Stimulated activated CD8-positive, alpha-beta memory T cell treated with anti-CD3 and anti-CD28 coated beads, Interleukin-7, amount 100 ng/mL, for 24 hours (primary cell): ENCODE measurements around the gene ELOA.
A peak's percentile ranks its signal among the peaks of the same experiment; 100 is the strongest.

ENCODE experiments used
- DNase-seq: peaks from one replicate; pipeline ENCODE4 v3.0.0-alpha.2; 2020; ENCODE audit warnings: low read depth

The ELOA gene, protein sequence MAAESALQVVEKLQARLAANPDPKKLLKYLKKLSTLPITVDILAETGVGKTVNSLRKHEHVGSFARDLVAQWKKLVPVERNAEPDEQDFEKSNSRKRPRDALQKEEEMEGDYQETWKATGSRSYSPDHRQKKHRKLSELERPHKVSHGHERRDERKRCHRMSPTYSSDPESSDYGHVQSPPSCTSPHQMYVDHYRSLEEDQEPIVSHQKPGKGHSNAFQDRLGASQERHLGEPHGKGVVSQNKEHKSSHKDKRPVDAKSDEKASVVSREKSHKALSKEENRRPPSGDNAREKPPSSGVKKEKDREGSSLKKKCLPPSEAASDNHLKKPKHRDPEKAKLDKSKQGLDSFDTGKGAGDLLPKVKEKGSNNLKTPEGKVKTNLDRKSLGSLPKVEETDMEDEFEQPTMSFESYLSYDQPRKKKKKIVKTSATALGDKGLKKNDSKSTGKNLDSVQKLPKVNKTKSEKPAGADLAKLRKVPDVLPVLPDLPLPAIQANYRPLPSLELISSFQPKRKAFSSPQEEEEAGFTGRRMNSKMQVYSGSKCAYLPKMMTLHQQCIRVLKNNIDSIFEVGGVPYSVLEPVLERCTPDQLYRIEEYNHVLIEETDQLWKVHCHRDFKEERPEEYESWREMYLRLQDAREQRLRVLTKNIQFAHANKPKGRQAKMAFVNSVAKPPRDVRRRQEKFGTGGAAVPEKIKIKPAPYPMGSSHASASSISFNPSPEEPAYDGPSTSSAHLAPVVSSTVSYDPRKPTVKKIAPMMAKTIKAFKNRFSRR

DNA sequence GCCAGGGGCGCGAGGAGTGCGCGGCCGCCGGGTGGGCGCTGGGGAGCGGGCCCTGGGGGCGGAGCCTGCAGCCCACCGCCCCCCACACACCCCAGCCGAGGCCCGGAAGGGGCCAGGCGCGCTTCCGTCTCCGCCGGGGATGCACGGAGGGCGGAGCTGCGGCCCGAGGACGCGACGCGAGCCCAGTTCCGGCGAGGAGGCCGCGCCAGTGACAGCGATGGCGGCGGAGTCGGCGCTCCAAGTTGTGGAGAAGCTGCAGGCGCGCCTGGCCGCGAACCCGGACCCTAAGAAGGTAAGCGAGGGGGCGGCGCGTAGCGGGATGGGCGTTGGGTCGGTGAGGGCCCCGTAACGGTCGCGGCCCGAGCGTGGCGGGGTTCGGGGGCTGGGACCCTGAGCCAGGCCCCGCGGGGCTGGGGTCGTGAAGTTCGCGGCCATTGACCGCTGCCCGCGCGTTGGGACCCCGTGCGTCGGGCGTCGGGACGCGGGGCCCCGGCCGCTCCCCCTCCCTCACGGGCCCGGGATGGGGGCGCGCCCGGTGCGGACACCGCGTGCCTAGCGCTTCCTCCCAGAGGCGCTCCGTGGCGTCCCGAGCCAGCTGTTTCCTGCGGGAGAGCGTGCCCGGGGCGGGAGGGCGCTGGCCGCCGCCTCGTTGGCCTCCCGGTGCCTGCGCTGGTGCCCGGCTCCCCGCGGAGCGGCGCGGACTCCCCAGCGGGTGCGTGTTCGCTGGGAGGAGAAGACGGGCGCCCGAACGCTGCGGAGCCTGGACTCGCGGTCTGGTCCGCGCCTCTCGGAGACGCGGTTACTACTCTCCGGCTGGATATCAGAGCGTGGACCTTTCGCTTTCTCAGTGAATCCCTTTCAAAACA is at the start of gene ELOA:
Gene ELOA (plus strand): TSS at position 185 of the 866 bp plus-strand sequence. CDS start 33 bp downstream, at position 218.
- peak; percentile 45 for DNase-seq

DNA sequence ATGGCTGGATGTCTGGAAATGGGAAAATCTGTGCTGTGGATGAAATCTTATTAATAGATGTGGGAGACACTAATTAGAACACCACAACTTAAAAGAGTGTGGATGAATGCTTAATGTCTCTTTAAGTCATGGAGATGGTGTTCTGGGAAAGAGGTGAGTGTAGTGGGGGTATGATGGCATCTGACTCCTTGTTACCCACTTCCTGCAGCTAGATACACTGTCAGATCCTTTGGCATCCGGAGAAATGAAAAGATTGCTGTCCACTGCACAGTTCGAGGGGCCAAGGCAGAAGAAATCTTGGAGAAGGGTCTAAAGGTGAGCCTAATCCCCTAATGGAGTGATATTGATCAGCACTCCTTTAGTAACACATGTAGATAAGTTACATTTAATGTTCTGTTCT is 49.7 kb upstream of the ELOA start:
- DNase-seq, result no peak

DNA sequence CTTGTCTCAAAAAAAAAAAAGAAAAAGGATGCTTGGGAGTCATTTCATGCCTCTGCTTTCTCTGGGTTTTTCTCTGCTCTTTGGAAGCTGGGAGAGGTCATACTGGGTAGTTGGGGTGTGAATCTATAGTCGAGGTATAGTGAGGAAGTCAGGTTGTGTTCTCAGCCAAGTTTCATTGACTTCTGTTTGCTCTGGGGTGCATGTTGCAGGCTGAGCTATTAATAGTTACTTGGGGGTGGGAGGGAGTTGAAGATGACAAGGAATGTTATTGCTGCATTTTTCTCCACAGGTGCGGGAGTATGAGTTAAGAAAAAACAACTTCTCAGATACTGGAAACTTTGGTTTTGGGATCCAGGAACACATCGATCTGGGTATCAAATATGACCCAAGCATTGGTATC is 48.9 kb upstream of the ELOA start:
- no peak for DNase-seq

DNA sequence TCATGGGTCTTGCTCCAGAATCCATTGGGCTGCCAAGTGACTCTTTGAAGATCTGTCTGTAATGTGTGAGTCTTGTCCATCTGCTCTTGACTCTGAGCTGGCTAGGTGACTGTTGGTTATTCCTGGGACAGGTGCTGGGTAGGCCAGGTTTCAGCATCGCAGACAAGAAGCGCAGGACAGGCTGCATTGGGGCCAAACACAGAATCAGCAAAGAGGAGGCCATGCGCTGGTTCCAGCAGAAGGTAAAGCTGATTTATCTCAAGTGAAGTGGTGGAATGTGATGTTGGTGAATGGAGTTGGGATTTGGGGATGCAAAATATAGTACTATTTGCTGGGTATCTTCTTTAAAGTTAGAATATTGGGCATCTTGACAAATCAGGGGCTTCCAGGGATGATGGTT is 47.6 kb upstream of the ELOA start:
- no peak for DNase-seq

DNA sequence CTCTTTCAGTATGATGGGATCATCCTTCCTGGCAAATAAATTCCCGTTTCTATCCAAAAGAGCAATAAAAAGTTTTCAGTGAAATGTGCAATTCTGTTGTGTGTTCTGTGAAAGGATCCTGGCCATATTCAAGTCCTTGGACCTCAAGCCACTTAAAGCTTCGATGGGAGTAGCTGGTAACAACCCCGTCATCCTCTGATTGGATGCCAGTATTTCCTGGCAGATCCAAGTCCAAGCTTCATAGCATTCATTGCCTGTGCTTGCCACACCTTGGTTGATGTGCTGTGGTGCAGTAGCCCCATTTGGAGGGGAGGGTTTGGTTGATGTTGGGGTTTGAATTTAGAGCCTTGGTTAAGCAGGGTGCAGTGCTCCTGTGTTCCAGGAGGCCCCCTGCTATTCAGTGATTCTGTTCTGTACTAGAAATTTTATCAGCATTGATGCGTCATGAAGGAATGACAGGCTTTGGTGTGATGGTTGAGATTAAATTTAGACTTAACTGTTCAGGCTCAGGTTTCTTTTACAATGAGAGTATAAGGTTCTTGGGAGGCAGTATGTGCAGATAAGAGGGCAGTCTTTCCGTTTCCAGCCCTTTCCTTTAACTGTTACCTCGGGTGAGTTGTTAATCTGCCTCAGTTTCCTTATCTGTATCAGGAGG is 46.8 kb upstream of the ELOA start:
- no peak for DNase-seq

DNA sequence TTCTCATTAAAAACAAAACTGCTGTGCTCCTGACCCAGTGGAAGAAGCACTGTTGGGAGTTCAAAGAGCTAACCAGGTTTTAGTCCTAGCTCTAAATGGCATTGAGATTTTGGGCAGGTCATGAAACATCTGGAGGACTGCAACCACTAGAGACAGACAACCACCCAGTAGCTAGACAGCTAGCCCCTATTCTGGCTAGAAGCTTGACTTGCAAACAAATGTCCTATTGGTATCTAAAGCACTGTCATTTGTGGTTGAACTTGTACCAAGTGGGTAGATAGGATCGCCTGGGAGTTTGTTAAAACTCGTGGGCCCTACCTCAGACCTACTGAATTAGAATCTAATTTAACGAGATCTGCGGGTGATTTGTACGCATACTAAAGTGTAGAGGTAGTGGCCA is 44.8 kb upstream of the ELOA start:
- DNase-seq, result no peak

DNA sequence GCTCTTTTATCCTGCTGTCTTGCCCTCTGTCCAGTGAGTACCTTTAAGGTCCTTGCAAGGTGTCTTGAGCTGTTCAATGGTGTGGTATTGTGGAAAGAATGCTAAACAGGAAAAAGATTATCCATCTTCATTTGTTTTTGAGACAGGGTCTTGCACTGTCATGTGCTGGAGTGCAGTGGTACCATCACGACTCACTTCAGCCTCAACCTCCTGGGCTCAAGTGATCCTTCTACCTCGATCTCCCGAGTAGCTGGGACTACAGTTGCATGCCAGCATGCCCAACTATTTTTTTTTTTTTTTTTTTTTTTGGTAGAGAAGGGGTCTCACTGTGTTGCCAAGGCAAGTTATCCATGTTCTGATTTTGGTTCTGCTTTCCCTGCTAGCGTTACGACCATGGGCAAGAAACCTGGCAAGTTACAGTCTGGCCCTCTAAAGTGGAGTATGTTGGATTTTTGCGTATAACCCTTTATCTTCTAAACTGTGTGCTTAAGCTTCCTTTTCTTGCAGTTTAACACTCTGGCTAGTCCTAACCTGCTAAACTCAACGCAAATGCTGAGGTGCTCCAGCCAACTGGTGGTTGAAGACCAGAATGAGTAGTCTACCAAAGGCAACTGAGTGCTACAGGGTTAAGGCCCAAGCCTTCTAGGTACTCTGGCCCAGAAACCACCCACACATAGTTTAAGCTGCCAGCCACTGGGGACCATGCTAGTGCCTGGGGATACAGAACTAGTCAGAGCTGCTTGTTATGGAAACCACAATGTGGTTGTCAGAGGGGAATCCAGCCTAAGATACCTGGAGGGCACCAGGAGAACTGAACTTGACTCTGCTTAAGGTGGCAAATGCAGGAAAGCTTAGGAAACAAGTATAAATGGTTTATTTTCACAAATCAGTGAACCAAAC is 43.7 kb upstream of the ELOA start:
- DNase-seq, result no peak

DNA sequence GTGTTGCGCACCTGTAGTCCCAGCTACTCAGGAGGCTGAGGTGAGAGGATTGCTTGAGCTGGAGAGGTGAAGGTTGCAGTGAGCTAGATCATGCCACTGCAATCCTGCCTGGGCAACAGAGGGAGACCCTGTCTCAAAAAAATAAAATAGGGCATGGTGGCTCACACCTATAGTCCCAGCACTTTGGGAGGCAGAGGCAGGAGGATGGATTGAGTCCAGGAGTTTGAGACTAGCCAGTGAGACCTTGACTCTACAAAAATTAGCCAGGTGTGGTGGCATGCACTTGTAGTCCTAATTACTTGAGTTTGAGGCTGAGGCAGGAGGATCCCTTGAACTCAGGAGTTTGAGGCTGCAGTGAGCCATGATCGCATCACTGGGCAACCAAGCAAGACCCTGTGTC is 42.0 kb upstream of the ELOA start:
- no peak for DNase-seq

DNA sequence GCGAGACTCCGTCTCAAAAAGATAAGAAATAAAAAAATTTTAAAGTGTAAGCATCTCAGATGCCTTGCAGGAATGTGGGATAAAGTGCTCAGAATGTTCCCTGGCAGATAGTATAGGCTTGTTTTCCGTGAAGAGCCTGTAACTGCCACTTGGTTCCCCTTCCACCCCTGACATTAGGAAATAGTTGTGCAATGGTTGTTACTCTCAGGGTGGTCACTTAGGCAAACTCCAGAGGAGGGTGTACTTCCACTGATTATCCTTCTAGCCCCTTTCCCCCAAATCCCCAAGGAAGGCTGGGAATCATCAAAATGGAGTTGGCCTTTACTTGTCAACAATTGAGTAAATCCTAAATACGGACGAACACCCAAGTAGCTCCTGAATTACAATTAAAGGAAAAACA is 41.3 kb upstream of the ELOA start:
- no peak for DNase-seq

DNA sequence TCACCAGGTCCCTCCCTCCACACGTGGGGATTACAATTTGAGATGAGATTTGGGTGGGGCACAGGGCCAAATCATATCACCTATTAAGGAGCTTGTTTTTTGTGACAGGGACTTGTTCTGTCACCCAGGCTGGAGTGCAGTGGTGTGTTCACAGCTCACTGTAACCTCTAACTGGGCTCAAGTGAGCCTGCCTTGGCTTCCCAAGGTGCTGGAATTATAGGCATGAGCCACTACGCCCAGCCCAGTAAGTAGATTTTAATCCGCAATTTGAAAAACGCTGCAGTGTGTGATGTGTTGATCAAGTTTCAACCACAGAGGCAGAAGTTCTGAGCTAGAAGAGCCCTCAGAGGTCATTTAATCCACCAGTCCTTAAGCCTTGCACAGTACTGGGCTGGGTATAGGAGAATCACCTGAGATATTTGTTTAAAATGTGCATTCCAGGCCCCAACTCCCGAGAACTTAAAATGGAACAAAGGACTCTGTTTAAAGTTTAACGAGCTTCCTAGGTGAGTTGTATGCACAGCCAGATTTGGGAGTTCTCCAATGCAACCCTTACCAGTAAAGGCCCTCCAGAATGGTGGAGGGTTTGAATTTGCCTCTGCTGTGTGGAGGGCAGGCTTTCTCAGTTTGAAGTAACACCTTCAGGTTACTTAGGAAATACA is 38.3 kb upstream of the ELOA start:
- no peak for DNase-seq

DNA sequence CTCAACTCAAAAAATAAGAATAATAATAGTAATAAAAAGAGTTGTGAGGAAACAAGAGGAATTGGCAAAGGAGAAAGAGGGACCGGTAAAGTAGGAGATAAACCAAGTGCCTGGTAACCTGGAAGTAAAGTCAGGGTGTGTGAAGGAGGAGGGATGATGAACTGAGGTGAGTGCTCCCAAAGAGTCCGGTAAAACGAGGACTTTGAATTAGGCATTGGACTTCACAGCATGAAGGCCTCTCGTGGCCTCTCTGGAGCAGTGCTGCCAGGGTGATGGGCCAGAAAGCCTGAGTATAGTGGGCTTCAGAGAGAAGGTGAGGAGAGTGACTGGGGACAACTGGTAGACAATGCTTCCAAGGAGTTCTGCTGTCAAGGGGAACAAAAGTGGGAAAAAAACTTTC is 34.0 kb upstream of the ELOA start:
- no peak for DNase-seq

DNA sequence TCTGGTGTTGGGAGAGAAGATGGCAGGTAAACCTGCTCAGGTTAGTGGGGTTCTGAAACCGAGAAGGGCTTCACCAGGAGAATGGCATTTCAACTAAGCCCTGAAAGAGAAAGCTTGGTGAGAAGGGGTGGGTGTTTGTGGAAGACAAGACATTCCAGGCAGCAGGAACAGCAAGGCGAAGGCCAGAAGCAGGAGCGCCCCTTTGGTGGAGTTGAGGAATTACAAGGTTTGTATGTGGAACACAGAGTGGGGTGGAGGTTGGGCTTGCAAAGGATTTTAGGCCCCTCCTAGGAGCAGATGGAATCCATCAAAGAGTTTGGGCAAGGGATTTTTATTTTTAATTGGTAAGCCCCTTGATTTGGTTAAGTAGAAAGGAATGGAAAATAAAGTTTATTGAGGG is 24.8 kb upstream of the ELOA start:
- no peak for DNase-seq

DNA sequence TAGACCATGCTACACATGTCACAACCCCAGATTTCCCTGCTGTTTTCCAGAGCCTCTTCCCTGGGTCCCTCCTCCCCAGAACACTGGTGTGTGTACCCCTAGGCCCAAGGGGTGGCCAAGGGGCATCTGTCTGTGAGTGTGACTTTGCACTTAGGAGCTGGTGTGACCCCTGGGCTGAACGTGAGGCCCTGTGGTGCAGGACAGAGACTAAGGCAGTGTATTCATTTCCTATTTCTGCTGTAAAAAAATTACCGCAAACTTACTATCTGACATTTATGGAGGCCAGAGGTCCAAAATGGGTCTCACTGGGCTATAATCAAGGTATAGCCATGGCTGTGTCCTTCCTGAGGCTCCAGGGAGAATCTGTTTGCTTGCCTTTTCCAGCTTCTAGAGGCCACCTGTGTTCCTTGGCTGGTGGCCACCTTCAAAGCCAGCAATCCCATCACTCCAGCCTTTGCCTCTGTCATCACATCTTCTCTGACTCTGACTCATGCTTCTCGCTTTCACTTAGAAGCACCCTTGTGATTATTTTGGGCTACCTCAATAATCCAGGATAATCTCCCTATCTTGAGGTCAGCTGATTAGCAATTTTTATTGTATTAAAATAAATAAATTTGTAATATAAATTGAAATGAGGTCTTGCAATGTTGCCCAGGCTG is 24.0 kb upstream of the ELOA start:
- no peak for DNase-seq

DNA sequence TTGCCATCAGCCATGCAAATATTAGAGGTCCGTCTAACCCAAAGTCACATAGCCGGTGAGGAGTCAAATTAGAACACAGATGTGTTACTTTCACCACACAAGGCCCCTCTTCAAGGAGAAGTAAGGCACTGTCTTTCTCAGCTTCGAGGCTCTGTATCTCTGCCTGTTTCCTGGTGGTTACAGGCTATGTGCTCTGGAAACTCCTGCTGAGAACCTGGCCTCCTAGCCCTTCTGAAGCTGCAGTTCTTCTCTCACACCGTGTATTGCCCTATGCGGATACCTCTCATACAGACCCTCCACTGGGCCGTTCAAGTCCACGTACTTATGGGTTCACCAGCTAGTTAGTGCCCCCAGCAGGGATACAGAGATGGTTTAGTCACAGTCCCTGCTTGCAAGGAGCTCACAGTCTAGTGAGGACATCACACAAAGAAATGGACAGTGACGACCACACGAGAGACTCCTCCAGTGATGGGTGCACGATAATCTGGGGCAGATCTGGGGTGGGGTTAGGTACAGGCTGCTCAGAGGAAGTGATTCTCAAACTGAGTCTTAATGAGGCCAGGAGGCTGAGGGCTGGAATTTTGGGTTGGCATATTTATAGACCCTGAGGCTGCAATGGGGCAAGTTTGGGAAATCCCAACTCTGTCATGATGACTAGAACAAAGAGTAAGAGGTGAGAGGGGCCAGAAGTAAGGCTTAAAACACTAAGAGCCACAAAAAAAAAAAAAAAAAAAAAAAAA is 22.8 kb upstream of the ELOA start:
- DNase-seq, result no peak

DNA sequence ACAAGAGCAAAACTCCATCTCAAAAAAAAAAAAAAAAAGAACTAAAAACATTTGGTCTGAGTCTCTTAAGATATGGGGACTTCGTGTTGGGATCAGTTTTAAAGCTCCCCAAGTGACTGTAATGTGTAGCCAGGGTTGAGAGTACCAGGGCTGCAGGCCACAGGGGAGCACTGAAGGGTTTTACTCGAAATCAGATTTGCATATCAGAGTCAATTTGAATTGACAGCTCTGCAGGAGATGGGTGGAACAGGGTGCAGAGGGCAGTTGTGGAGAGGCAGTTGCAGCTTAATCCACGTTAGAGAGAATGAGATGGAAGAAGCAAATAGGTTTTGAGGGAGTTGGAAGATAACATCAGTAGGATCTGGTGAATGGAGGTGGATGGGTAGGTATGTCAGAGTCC is 20.6 kb upstream of the ELOA start:
- DNase-seq, result no peak

DNA sequence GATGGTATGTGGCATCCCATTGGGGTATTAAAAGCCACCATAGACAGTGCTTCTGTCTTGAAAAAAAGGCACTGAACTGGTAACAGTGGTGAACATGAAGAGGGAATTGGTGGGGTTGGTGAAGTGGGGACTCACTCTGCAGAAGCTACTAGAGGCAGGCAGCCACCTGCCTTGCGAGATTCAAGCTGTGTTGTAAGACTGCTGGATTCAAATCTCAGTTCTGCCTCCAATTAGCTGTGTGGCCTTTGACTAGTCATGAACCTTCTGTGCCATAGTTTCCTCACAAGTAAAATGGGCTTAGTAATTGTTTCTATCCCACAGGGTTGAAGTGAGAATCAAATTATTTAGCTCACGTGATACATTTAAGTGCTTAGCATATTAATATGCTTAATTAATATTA is 16.6 kb upstream of the ELOA start:
- no peak for DNase-seq

DNA sequence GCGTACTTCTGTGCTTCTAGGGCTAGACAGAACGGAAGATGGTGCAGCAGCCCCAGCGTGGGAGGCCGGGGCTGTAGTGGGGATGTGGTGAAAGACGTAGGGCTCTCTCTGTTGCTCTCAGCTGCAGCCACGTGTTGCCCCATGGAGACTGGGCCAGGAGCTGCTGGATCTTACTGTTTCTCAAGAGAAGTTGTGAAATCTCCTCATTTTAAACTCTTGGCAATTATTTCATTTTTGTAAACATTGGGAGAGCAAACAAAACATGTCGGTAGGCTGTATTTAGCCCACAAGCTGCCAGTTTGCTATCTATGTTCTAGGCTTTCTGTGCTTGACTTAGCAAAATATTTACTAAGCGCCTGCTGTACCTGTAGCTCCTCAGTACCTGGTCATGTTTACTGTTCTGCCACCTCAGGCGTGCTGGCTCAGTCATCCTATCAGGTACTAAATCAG is 15.9 kb upstream of the ELOA start:
- no peak for DNase-seq

DNA sequence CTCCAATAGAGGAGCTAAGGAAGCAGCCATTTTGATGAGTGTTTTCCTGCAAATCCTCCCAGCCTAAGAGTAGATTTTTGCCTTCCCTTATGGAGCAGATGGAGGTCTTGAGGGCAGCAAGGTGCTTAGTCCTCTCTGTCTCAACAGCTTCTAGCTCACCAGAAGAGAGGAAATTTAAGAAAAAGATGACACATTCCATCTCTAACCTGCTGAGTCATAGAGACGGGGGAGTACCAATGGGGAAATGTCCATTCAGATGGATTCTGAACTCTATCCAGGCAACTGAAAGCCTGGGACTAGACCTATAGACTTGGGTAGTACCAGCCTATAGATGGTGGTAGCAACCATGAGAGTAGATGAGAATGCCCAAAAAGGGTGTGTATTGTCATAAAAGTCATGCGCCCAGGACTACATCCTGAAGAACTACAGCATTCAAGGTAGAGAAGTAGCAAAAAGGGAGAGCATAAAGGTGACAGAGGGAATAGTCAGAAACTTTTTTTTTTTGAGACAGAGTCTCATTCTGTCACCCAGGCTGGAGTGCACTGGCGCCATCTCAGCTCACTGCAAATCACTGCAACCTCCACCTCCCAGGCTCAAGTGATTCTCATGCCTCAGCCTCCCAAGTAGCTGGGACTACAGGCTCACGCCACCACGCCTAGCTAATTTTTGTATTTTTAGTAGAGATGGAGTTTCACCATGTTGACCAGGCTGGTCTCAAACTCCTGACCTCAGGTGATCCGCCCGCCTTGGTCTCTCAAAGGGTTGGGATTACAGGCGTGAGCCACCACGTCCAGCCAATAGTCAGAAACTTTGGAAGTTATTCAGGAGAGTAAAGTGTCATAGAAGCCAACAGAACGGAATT is 10.7 kb upstream of the ELOA start:
- no peak for DNase-seq
